ENCODE results near the gene UTP25. TPM values are rescaled to one million over a fixed set of nuclear protein-coding genes. Genes with fewer than 3 reads are reported as not detected.
A peak's percentile ranks its signal among the peaks of the same experiment; 100 is the strongest.

UTP25 gene
- polyA plus RNA-seq, 1 donor (not counting 4 experiments of a cell fraction or from before 2014, with no cell fraction given): 13.3 TPM

- Histone ChIP-seq H3K27ac (ENCODE audit: control insufficient read depth, insufficient read depth, low read length) (peak overlapping the region; percentile 94), H3K4me1 (ENCODE audit: control insufficient read depth, extremely low read depth, insufficient read depth, low read length) (peaks cover 48% of the 10 kb centered on the region), H3K9me3 (ENCODE audit: control insufficient read depth, low read depth, low read length) (no peaks in the 10 kb centered on the region), H2AFZ (ENCODE audit: control insufficient read depth, low read length) (no peak overlapping the region), H3K4me2 (ENCODE audit: control insufficient read depth, extremely low read depth, insufficient read depth, low read depth, low read length) (no peak overlapping the region), H3K9me1 (ENCODE audit: control insufficient read depth, extremely low read depth, insufficient read depth, low read length) (no peaks in the 10 kb centered on the region), H3K9ac (ENCODE audit: control insufficient read depth, extremely low read depth, insufficient read depth, low read length) (no peak overlapping the region), H4K20me1 (ENCODE audit: control insufficient read depth, extremely low read depth, insufficient read depth, low read length) (no peaks in the 10 kb centered on the region), H3K36me3 (ENCODE audit: control insufficient read depth in 2 of 2, extremely low read depth in 1 of 2, insufficient read depth in 2 of 2, low read length in 2 of 2) (peaks cover 0 to 2% of the 10 kb centered on the region in 2 experiments), H3K79me2 (ENCODE audit: control insufficient read depth, insufficient read depth, low read length) (no peaks in the 10 kb centered on the region), H3K27me3 (ENCODE audit: control insufficient read depth, extremely low read depth, insufficient read depth, low read length) (no peaks in the 10 kb centered on the region), H3K4me3 (ENCODE audit: control insufficient read depth in 2 of 3, extremely low read depth in 1 of 3, insufficient read depth in 2 of 3, low read depth in 1 of 3, low read length in 3 of 3) (no peak overlapping the region)
- dilution Hi-C loops (cut with MboI; ENCODE audit: extremely low pct_ligation_motif_present, low sequenced_read_pairs): no loop called here
- DNase-seq (ENCODE audit: low read depth, low spot score) (no peak), FAIRE-seq (peak; percentile 17)
- TF ChIP-seq CTCF (optimal IDR thresholded peaks at IDR 0.05 in 1 of 3, IDR thresholded peaks at IDR 0.05 in 1 of 3, conservative IDR thresholded peaks at IDR 0.05 in 1 of 3; ENCODE audit: extremely low read depth in 1 of 3, insufficient read depth in 2 of 3, low read length in 3 of 3): no peak
- no peak for TF ChIP-seq EZH2 (IDR thresholded peaks at IDR 0.05; ENCODE audit: low read length)
Measured at GRCh38 chr1:209893751-209894150, 66.0 kb downstream of the UTP25 start.

- TF ChIP-seq EZH2 (IDR thresholded peaks at IDR 0.05; ENCODE audit: low read length): no peak
- TF ChIP-seq CTCF (optimal IDR thresholded peaks at IDR 0.05 in 1 of 3, IDR thresholded peaks at IDR 0.05 in 1 of 3, conservative IDR thresholded peaks at IDR 0.05 in 1 of 3; ENCODE audit: extremely low read depth in 1 of 3, insufficient read depth in 2 of 3, low read length in 3 of 3): no peak
- H3K9me1 ChIP-seq (ENCODE audit: control insufficient read depth, extremely low read depth, insufficient read depth, low read length): no peaks in the 10 kb centered on the region
- H3K4me3 ChIP-seq (ENCODE audit: control insufficient read depth in 2 of 3, extremely low read depth in 1 of 3, insufficient read depth in 2 of 3, low read depth in 1 of 3, low read length in 3 of 3): no peak overlapping the region
- FAIRE-seq: peak; percentile 82
- peaks cover 53% of the 10 kb centered on the region for H3K4me1 ChIP-seq (ENCODE audit: control insufficient read depth, extremely low read depth, insufficient read depth, low read length)
- no peaks in the 10 kb centered on the region for H3K27me3 ChIP-seq (ENCODE audit: control insufficient read depth, extremely low read depth, insufficient read depth, low read length)
- dilution Hi-C loops (cut with MboI; ENCODE audit: extremely low pct_ligation_motif_present, low sequenced_read_pairs): no loop called here
- H4K20me1 ChIP-seq (ENCODE audit: control insufficient read depth, extremely low read depth, insufficient read depth, low read length): no peaks in the 10 kb centered on the region
- H3K9ac ChIP-seq (ENCODE audit: control insufficient read depth, extremely low read depth, insufficient read depth, low read length): peak overlapping the region; percentile 82
- H3K27ac ChIP-seq (ENCODE audit: control insufficient read depth, insufficient read depth, low read length): peak overlapping the region; percentile 94
- H3K4me2 ChIP-seq (ENCODE audit: control insufficient read depth, extremely low read depth, insufficient read depth, low read depth, low read length): peak overlapping the region; percentile 68
- H3K36me3 ChIP-seq (ENCODE audit: control insufficient read depth in 2 of 2, extremely low read depth in 1 of 2, insufficient read depth in 2 of 2, low read length in 2 of 2): peaks cover 0 to 5% of the 10 kb centered on the region in 2 experiments
- H2AFZ ChIP-seq (ENCODE audit: control insufficient read depth, low read length): no peak overlapping the region
- DNase-seq (ENCODE audit: low read depth, low spot score): no peak
- no peaks in the 10 kb centered on the region for H3K9me3 ChIP-seq (ENCODE audit: control insufficient read depth, low read depth, low read length)
- no peaks in the 10 kb centered on the region for H3K79me2 ChIP-seq (ENCODE audit: control insufficient read depth, insufficient read depth, low read length)
Measured at GRCh38 chr1:209895709-209896108, 67.9 kb downstream of the UTP25 start.
